Activated CD4-positive, alpha-beta T cell treated with anti-CD3 and anti-CD28 coated beads, Interleukin-2, amount 10 ng/mL, durations not matched to agents 7 days and 5 days (primary cell): Measurements from ENCODE around the gene BMAL2. TPM values are rescaled to one million over a fixed set of nuclear protein-coding genes. Genes with fewer than 3 reads are reported as not detected.

Source experiments
- CTCF ChIA-PET: fragments of 350-600 bp; sonication (Branson Sonifier 250); formaldehyde crosslinking; loops from one replicate; lab custom pipeline; 2021; ENCODE audit warnings: antibody characterized with exemption; lab: Charles Lee
- POLR2A ChIA-PET: fragments of 350-600 bp; sonication (Branson Sonifier 250); formaldehyde crosslinking; loops from one replicate; lab custom pipeline; 2021; ENCODE audit warnings: antibody characterized with exemption; lab: Charles Lee
- DNase-seq: peaks from one replicate; pipeline ENCODE4 v3.0.0-alpha.2; 2020
- H3K27ac Mint-ChIP-seq: one replicate; pipeline ENCODE4 v1.8.0; 2021; ENCODE audit warnings: mild to moderate bottlenecking, moderate library complexity, mixed read lengths
- H3K27me3 Mint-ChIP-seq: one replicate; pipeline ENCODE4 v1.8.0; 2021; ENCODE audit warnings: mixed read lengths
- H3K36me3 Mint-ChIP-seq: one replicate; pipeline ENCODE4 v1.8.0; 2021; ENCODE audit warnings: low read depth, mixed read lengths
- H3K4me1 Mint-ChIP-seq: one replicate; pipeline ENCODE4 v1.8.0; 2021; ENCODE audit warnings: mixed read lengths
- H3K4me3 Mint-ChIP-seq: one replicate; pipeline ENCODE4 v1.8.0; 2021; ENCODE audit warnings: mild to moderate bottlenecking, moderate library complexity, mixed read lengths
- H3K9me3 Mint-ChIP-seq: one replicate; pipeline ENCODE4 v1.8.0; 2021; ENCODE audit warnings: mixed read lengths
- total RNA-seq, 2 experiments: library from RNA; stranded (reverse); gene quantifications; one replicate each; pipeline ENCODE4 v1.2.3, GENCODE V29; 2021

Gene BMAL2
- total RNA-seq, 2 experiments from 2014 or later = 17.3 to 18.0 TPM

GRCh38 chr12:27303139-27304111, 29.2 kb upstream of the BMAL2 start:
- no peak overlapping the region for H3K27ac Mint-ChIP-seq
- ChIA-PET POLR2A (no interaction called here), CTCF (interaction anchor here (0.6 to 3.2 kb wide), 5 partner anchors 55 to 374 kb away, joined by 3 to 31 read pairs (median 4); partner anchors contain the start of gene TM7SF3)
- H3K4me3 Mint-ChIP-seq = no peak overlapping the region
- DNase-seq = no peak
- peaks cover 15% of the 10 kb centered on the region for H3K36me3 Mint-ChIP-seq
- no peaks in the 10 kb centered on the region for H3K9me3 Mint-ChIP-seq
- H3K27me3 Mint-ChIP-seq = no peaks in the 10 kb centered on the region
- peaks cover 8% of the 10 kb centered on the region for H3K4me1 Mint-ChIP-seq

GRCh38 chr12:27304856-27305255, 27.8 kb upstream of the BMAL2 start:
- ChIA-PET POLR2A (no interaction called here), CTCF (interaction anchor here (0.7 to 3.2 kb wide), 6 partner anchors 8 to 877 kb away, joined by 3 to 31 read pairs (median 8); partner anchors contain the start of gene TM7SF3)
- DNase-seq = no peak
- Mint-ChIP-seq H3K27me3 (no peaks in the 10 kb centered on the region), H3K4me1 (peaks cover 15% of the 10 kb centered on the region), H3K27ac (no peak overlapping the region), H3K4me3 (no peak overlapping the region), H3K9me3 (no peaks in the 10 kb centered on the region), H3K36me3 (peaks cover 14% of the 10 kb centered on the region)

- Mint-ChIP-seq H3K27ac (no peak overlapping the region), H3K4me1 (peaks cover 17% of the 10 kb centered on the region), H3K36me3 (peaks cover 16% of the 10 kb centered on the region), H3K9me3 (no peaks in the 10 kb centered on the region), H3K27me3 (no peaks in the 10 kb centered on the region), H3K4me3 (no peak overlapping the region)
- no peak for DNase-seq
- CTCF ChIA-PET = interaction anchor here (0.6 to 3.2 kb wide), 17 partner anchors 9 to 474 kb away, joined by 3 to 31 read pairs (median 4); partner anchors contain the start of genes STK38L and TM7SF3
- POLR2A ChIA-PET = interaction anchor here (0.7 kb wide), 1 partner anchor 20 kb away, joined by 3 read pairs; no protein-coding TSS in a partner anchor
These were observed 26.8 kb upstream of the BMAL2 start for GRCh38 chr12:27305673-27306456.

GRCh38 chr12:27309293-27309994, 23.2 kb upstream of the BMAL2 start:
- CTCF ChIA-PET = interaction anchor here (1.4 kb wide), 1 partner anchor 61 kb away, joined by 4 read pairs; no protein-coding TSS in a partner anchor

GRCh38 chr12:27309995-27310315, 22.7 kb upstream of the BMAL2 start:
- H3K4me1 Mint-ChIP-seq = peaks cover 17% of the 10 kb centered on the region
- no peaks in the 10 kb centered on the region for H3K9me3 Mint-ChIP-seq
- H3K36me3 Mint-ChIP-seq = peaks cover 18% of the 10 kb centered on the region
- POLR2A ChIA-PET = no interaction called here
- CTCF ChIA-PET = no interaction called here
- H3K27ac Mint-ChIP-seq = no peak overlapping the region
- no peak for DNase-seq
- no peak overlapping the region for H3K4me3 Mint-ChIP-seq
- H3K27me3 Mint-ChIP-seq = no peaks in the 10 kb centered on the region

More at GRCh38 chr12:27309293-27309994, 23.2 kb upstream of the BMAL2 start:
- Mint-ChIP-seq H3K9me3 (no peaks in the 10 kb centered on the region), H3K27ac (no peak overlapping the region), H3K36me3 (peaks cover 15% of the 10 kb centered on the region), H3K27me3 (no peaks in the 10 kb centered on the region), H3K4me1 (peaks cover 17% of the 10 kb centered on the region), H3K4me3 (no peak overlapping the region)
- no peak for DNase-seq
- POLR2A ChIA-PET = interaction anchor here (0.5 kb wide), 1 partner anchor 20 kb away, joined by 3 read pairs; no protein-coding TSS in a partner anchor

- CTCF ChIA-PET = interaction anchor here (1.4 kb wide), 1 partner anchor 10 kb away, joined by 3 read pairs; no protein-coding TSS in a partner anchor
- Mint-ChIP-seq H3K4me1 (no peaks in the 10 kb centered on the region), H3K36me3 (peaks cover 8% of the 10 kb centered on the region), H3K9me3 (no peaks in the 10 kb centered on the region), H3K27ac (no peak overlapping the region), H3K4me3 (no peak overlapping the region), H3K27me3 (no peaks in the 10 kb centered on the region)
- no peak for DNase-seq
- POLR2A ChIA-PET = no interaction called here
These were observed 15.7 kb upstream of the BMAL2 start for GRCh38 chr12:27316947-27317346.

GRCh38 chr12:27319409-27319808, 13.2 kb upstream of the BMAL2 start:
- peaks cover 8% of the 10 kb centered on the region for H3K36me3 Mint-ChIP-seq
- ChIA-PET POLR2A (no interaction called here), CTCF (no interaction called here)
- H3K27ac Mint-ChIP-seq = no peak overlapping the region
- no peak for DNase-seq
- H3K9me3 Mint-ChIP-seq = no peaks in the 10 kb centered on the region
- no peak overlapping the region for H3K4me3 Mint-ChIP-seq
- H3K4me1 Mint-ChIP-seq = no peaks in the 10 kb centered on the region
- no peaks in the 10 kb centered on the region for H3K27me3 Mint-ChIP-seq

- DNase-seq = no peak
- POLR2A ChIA-PET = no interaction called here
- H3K27ac Mint-ChIP-seq = no peak overlapping the region
- H3K27me3 Mint-ChIP-seq = no peaks in the 10 kb centered on the region
- H3K4me1 Mint-ChIP-seq = no peaks in the 10 kb centered on the region
- H3K36me3 Mint-ChIP-seq = peaks cover 5% of the 10 kb centered on the region
- CTCF ChIA-PET = interaction anchor here (0.8 to 1.6 kb wide), 4 partner anchors 13 to 282 kb away, joined by 3 to 5 read pairs (median 3); no protein-coding TSS in a partner anchor
- no peak overlapping the region for H3K4me3 Mint-ChIP-seq
- no peaks in the 10 kb centered on the region for H3K9me3 Mint-ChIP-seq
These were observed 12.8 kb upstream of the BMAL2 start for GRCh38 chr12:27319848-27320247.

GRCh38 chr12:27324530-27324929, 8.1 kb upstream of the BMAL2 start:
- ChIA-PET CTCF (no interaction called here), POLR2A (no interaction called here)
- H3K36me3 Mint-ChIP-seq = peaks cover 8% of the 10 kb centered on the region

GRCh38 chr12:27330846-27331245, 1.8 kb upstream of the BMAL2 start:
- no peak for DNase-seq
- H3K27me3 Mint-ChIP-seq = peaks cover 12% of the 10 kb centered on the region
- H3K9me3 Mint-ChIP-seq = no peaks in the 10 kb centered on the region
- no peak overlapping the region for H3K4me3 Mint-ChIP-seq
- H3K36me3 Mint-ChIP-seq = peaks cover 6% of the 10 kb centered on the region
- ChIA-PET CTCF (interaction anchor here (1.2 to 2.7 kb wide), 2 partner anchors 16 to 25 kb away, joined by 6 to 10 read pairs; no protein-coding TSS in a partner anchor), POLR2A (no interaction called here)
- H3K4me1 Mint-ChIP-seq = peaks cover 37% of the 10 kb centered on the region
- peak overlapping the region; percentile 38 for H3K27ac Mint-ChIP-seq

More at GRCh38 chr12:27324530-27324929, 8.1 kb upstream of the BMAL2 start:
- H3K9me3 Mint-ChIP-seq = no peaks in the 10 kb centered on the region
- no peak overlapping the region for H3K4me3 Mint-ChIP-seq
- DNase-seq = no peak
- H3K4me1 Mint-ChIP-seq = no peaks in the 10 kb centered on the region
- no peak overlapping the region for H3K27ac Mint-ChIP-seq
- H3K27me3 Mint-ChIP-seq = no peaks in the 10 kb centered on the region

- peak overlapping the region; percentile 50 for H3K4me3 Mint-ChIP-seq
- POLR2A ChIA-PET = no interaction called here
- CTCF ChIA-PET = interaction anchor here (0.6 to 2.7 kb wide), 4 partner anchors 17 to 566 kb away, joined by 4 to 10 read pairs (median 5); no protein-coding TSS in a partner anchor
- H3K9me3 Mint-ChIP-seq = no peaks in the 10 kb centered on the region
- peak overlapping the region; percentile 83 for H3K27ac Mint-ChIP-seq
- H3K4me1 Mint-ChIP-seq = peaks cover 39% of the 10 kb centered on the region
- H3K27me3 Mint-ChIP-seq = peaks cover 12% of the 10 kb centered on the region
- DNase-seq = peak; percentile 23
- peaks cover 6% of the 10 kb centered on the region for H3K36me3 Mint-ChIP-seq
These were observed 1.2 kb upstream of the BMAL2 start for GRCh38 chr12:27331291-27331926.
